ENCODE results near the gene FRMD4B.

FRMD4B gene

GRCh38 chr3:69364354-69364753 lies 21.5 kb downstream of the FRMD4B start:
- no peak for DNase-seq (ENCODE audit: low spot score)

GRCh38 chr3:69360690-69361089 lies 25.2 kb downstream of the FRMD4B start:
- DNase-seq (ENCODE audit: low spot score), result no peak

- DNase-seq (ENCODE audit: low spot score), result no peak
Observed at GRCh38 chr3:69359916-69360315, 26.0 kb downstream of the FRMD4B start.

- no peak for DNase-seq (ENCODE audit: low spot score)
Observed at GRCh38 chr3:69359339-69359893, 26.5 kb downstream of the FRMD4B start.

- DNase-seq (ENCODE audit: low spot score), result no peak
Observed at GRCh38 chr3:69357196-69357595, 28.7 kb downstream of the FRMD4B start.

GRCh38 chr3:69354948-69355347 lies 30.9 kb downstream of the FRMD4B start:
- DNase-seq (ENCODE audit: low spot score), result no peak

- DNase-seq (ENCODE audit: low spot score), result no peak
Observed at GRCh38 chr3:69353503-69353902, 32.4 kb downstream of the FRMD4B start.

GRCh38 chr3:69353088-69353478 lies 32.8 kb downstream of the FRMD4B start:
- no peak for DNase-seq (ENCODE audit: low spot score)

- no peak for DNase-seq (ENCODE audit: low spot score)
Observed at GRCh38 chr3:69352305-69353087, 33.4 kb downstream of the FRMD4B start.

GRCh38 chr3:69343875-69344274 lies 42.0 kb downstream of the FRMD4B start:
- no peak for DNase-seq (ENCODE audit: low spot score)

- no peak for DNase-seq (ENCODE audit: low spot score)
Observed at GRCh38 chr3:69342074-69342473, 43.8 kb downstream of the FRMD4B start.

GRCh38 chr3:69339760-69340159 lies 46.1 kb downstream of the FRMD4B start:
- no peak for DNase-seq (ENCODE audit: low spot score)

GRCh38 chr3:69338911-69339310 lies 47.0 kb downstream of the FRMD4B start:
- no peak for DNase-seq (ENCODE audit: low spot score)

GRCh38 chr3:69332934-69333333 lies 53.0 kb downstream of the FRMD4B start:
- DNase-seq (ENCODE audit: low spot score), result no peak

- DNase-seq (ENCODE audit: low spot score), result no peak
Observed at GRCh38 chr3:69330891-69331400, 54.9 kb downstream of the FRMD4B start.

GRCh38 chr3:69329892-69330291 lies 56.0 kb downstream of the FRMD4B start:
- no peak for DNase-seq (ENCODE audit: low spot score)

GRCh38 chr3:69328963-69329302 lies 57.0 kb downstream of the FRMD4B start:
- no peak for DNase-seq (ENCODE audit: low spot score)

GRCh38 chr3:69328103-69328962 lies 57.6 kb downstream of the FRMD4B start:
- no peak for DNase-seq (ENCODE audit: low spot score)

- DNase-seq (ENCODE audit: low spot score), result no peak
Observed at GRCh38 chr3:69326855-69327300, 59.0 kb downstream of the FRMD4B start.

- no peak for DNase-seq (ENCODE audit: low spot score)
Observed at GRCh38 chr3:69325151-69325550, 60.7 kb downstream of the FRMD4B start.

- DNase-seq (ENCODE audit: low spot score), result no peak
Observed at GRCh38 chr3:69324362-69325025, 61.4 kb downstream of the FRMD4B start.

GRCh38 chr3:69323941-69324340 lies 61.9 kb downstream of the FRMD4B start:
- no peak for DNase-seq (ENCODE audit: low spot score)

Data from hematopoietic multipotent progenitor cell treated with erythropoietin and hydrocortisone succinate and interleukin-3 and kit ligand, for 17 days (in vitro differentiated cells).